HG03378 (cell line): Measurements from ENCODE around the gene PCDHGA2.
"Not testable (repeated sequence)": the region's sequence is repeated elsewhere in the genome, so short reads cannot be mapped to it uniquely, and the experiment has no call there.

Experiments used
- ATAC-seq: cut with Tn5 transposase; IDR thresholded peaks from one replicate; pipeline ENCODE4 v1.9.1; 2021; ENCODE audit warnings: mild to moderate bottlenecking, moderate library complexity; ENCODE audit not compliant: unreplicated experiment

Gene PCDHGA2

DNA sequence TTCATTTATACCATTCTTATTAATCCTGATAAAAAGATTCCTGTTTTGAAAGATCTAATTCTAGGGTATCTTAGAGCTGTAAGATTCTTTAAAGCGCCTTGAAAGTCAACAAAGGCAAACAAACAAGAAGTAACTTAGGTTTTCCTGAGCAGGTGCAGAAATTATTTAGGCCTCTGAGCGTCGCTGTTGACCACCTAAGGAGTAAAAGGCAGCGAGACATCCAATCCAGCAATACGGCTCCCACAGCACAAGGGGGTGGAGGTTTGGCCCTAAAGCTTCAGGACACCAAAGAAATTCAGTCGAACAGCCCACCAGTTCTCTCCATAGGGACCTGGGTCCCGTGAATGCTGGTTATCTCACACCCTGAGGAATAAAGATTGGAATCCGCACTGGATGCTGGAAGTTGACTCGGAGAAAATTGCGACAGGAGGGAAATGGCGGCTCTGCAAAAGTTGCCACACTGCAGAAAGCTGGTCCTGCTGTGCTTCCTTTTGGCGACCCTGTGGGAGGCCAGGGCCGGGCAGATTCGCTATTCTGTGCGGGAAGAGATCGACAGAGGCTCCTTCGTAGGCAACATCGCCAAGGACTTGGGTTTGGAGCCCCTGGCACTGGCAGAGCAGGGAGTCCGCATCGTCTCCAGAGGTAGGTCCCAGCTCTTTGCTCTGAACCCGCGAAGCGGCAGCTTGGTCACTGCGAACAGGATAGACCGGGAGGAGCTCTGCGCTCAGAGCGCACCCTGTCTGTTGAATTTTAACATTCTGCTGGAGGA, at the start of gene PCDHGA2:
Gene PCDHGA2 (plus strand): TSS at position 223 of the 769 bp plus-strand sequence.
- no peak for ATAC-seq

DNA sequence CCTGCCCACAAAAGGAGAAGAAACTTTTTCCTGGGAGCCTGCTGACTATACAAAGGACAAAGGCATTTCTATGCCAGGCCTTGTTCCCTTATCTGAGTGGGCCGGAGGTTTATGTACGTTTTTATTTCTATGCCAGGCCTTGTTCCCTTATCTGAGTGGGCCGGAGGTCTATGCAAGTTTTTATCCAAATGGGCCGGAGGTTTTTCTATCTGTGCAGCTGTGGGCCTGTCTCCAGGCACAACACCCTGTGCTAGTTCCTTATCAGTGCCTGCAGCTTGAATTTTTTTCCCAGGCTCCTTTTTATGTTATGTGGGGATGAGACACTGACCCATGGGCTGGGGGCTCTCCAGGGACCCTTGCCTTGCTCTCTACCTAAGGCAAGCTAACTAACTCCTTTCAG, 40.2 kb upstream of the PCDHGA2 start:
- ATAC-seq: no peak

DNA sequence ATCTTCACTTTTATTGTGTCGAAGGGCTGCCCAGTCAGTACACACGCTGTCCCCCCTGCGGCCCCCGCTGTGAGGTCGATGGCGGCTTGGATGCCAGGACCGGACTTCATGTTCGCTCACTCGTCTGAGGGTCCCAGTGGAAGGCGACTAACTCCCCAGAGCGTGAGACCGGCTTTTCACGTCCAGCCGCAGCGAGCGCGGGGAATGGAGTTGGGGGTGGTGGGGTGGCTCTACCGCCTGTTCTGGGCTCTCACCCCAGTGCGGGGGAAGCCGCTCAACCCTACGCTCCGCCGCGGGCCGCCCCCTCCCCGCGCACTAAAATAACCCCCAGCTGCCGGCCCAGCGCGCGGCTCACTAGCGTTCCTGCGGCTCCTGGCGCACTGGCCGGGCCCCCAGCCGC, 34.8 kb upstream of the PCDHGA2 start, which contains the start of gene SLC25A2:
Gene SLC25A2 (minus strand): TSS at position 294 of the 400 bp plus-strand sequence. CDS start 184 bp downstream, at position 110.
- ATAC-seq: no peak

DNA sequence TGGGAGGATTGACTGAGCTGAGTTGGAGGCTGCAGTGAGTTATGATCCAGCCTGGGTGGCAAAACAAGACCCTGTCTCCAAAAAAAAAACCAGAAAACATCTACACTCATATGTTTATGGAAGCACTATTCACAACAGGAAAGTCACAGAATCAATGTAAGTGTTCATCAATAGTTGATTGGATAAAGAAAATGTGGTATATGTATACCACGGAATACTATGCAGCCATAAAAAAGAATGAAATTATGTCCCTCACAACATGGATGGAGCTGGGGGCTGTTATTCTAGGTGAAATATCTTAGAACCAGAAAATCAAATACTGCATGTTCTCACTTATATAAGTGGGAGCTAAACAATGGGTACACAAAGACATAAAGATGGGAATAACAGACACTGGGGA, 31.9 kb upstream of the PCDHGA2 start:
- ATAC-seq: no peak

DNA sequence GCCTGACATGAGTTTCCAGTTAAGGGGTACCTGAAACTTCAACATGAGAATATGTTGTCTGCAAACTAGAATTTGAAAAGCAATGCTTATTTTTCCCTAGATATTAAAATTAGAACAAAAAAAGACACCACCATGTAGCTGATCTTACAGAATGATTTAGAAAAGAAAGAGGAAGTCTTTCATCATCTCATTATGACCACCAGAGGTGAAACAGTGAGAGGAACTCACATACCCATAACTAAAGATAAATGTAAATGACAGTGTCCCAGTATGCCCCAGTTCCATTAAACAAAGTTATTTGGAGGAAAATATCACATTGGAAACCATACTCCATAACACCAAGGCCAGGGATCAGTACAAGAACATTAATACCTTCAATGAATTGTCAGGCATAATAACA, 24.8 kb upstream of the PCDHGA2 start:
- ATAC-seq: no peak

DNA sequence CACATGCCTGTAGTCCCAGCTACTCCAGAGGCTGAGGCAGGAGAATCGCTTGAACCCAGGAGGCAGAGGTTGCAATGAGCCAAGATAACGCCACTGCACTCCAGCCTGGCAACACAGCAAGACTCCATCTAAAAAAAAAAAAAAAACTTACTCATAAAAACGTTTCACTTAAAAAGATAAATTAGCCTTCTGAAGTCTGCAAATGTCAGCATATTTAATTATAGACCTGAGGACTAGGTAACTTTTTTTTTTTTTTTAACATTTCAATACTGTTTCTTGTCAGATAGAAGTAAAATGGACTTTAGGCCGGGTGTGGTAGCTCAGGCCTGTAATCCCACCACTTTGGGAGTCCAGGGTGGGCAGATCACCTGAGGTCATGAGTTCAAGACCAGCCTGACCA, 21.6 kb upstream of the PCDHGA2 start:
- ATAC-seq: not testable (repeated sequence)

DNA sequence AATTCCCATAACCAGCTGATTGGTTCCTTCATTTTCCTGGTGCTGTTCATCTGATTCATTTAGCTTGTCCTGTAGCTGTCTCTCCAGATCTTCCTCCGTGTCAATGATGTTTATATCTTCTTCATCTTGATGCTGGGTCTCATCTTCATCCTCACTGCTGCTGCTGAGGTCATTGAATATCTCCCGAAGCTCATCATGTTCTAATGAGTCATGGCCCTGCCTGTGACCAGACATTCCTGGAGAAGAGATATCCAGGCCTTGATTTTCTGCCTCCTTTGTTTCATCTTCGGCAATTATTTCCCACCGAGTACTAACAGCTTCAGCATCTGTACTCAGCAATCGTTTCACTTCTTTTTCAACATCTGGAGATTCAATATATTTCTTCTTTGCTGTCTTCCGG, 19.4 kb upstream of the PCDHGA2 start:
- ATAC-seq: no peak

DNA sequence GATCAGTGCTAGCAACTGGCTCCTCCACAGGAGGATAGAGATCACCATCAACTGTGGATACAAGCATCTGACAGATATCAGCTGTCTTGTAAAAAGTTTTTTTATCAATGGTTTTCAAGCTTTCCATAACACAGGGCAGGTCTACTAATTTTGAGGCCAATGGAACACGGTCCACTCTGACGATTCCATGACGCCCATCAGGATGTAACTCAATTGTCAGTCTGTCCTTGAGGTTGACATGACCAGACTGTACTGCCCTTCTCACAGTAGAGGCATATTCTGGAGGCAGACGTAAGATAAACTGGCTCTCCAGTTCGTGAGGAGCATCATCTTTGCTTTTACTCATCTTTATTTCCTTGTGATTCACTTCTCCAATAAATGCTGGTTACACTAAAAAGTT, 18.9 kb upstream of the PCDHGA2 start:
- ATAC-seq: no peak

DNA sequence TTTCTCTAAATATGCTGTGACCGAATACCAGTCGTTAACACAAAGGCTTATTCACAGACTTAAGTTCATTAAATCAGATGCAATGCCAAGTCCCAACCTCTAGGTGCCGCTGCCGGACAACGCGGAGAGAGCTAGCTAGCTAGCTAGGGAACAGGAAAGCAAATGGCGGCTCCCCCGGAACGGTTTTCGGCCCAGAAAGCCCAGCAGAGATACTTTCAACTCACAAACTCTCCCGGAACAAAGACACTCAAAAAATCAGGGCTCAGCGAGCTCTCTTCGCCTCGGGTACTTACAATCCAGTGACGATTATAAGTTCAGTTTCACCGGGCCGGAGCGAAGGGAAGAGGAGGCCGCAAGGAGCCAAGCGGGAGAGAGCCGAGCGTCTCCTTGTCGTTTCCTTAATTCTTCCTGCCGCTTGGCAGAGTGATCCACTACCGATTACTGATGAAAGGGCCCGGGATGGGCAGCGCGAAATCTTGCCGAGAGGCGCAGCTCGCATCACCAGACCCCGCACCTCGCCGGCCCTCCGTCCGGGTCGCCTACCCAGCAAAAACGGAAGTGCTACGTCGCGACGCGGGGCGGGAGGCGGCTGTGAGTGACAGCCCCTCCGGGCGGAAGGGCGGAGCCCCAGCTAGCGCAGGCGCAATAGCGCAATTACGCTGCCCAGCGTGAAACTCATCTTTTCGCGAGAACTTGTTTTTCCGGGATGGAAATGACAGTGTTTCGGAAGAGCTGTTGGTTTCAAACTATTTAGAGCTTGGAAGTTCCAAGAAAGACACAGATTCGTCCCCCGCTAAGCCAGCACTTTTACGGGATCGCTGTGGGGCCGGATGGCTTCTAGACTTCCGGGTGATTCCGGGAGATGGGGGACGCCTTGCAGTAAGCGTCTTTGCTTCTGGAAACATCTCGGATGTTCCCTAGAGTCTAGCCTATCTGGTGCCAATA, 18.1 kb upstream of the PCDHGA2 start, which contains the start of gene TAF7:
Gene TAF7 (minus strand): TSS at position 560 of the 945 bp plus-strand sequence. CDS start 740 bp downstream, outside the sequence.
- peak; percentile 81 for ATAC-seq

DNA sequence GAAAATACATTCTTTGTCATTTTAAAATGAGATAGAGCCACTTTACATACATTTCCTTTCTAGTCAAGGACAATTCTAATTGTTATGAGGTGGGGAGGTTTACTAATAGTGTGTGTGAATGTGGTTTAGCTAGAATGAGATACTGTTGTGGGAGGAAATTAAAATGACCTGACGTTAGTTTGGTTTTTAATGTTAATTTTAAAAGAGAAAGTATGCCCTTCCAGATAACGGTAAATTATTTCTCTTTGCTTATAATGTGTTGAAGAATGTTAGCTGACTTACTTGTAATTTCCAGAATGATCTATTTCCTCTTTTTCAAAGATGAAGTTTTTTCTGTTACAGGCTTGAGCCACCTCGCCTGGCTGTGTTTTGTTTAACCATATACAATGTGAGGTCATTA, 16.3 kb upstream of the PCDHGA2 start:
- no peak for ATAC-seq

DNA sequence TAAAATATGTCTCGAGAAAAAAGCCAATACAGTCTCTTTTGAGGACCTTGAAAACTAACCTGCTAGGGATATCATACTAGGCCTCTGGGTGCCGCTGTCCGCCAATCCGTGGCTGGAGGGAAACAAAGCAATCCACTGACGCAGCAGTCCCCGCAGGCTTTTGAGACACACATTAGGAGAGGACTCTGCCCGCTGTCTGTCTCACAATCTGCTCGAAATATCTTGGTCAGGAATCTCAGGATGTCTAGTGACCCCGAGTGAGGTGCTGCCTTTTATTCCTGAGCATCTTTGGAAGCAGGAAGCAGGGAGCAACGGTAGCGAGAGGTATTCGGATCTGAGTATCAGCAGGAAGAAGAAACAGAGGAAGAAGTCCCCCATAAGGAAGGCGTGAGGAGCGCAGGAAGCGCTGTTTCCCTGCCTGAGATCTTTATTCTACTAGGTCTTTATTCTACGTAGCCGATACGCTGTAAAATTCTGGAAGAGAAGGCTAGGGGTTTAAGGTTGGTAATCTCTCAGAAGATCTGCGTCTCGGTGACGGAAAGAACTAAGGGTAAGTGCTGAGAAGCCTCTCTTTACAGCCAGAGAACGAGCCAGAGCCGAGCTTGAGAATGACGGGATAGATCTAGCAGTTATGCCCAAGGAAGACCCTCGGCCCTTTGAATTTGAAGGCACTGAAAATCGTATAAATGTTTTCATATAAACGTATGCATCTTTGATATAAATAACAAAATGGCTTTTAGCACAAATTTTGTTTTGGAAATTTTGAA, 12.3 kb upstream of the PCDHGA2 start:
- ATAC-seq: peak; percentile 83

DNA sequence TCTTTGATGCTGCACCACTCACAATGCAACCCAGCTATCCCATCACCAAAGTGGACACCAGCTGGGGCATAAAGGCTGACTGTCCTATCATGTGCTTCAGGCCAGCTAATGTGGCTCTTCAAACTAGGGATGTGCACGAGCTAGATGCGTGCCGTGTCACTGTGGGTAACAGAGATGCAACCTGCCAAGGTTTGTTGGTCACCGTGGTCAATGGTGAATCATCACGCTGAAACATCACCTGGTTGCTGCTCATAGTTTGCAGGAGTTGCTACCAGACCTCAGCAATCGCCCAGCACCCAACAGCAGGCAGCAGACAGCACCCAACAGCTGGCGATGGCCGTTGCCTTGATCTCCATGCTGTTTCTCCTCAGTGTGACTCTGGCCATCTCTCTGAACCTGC, 10.3 kb upstream of the PCDHGA2 start:
- ATAC-seq: no peak

DNA sequence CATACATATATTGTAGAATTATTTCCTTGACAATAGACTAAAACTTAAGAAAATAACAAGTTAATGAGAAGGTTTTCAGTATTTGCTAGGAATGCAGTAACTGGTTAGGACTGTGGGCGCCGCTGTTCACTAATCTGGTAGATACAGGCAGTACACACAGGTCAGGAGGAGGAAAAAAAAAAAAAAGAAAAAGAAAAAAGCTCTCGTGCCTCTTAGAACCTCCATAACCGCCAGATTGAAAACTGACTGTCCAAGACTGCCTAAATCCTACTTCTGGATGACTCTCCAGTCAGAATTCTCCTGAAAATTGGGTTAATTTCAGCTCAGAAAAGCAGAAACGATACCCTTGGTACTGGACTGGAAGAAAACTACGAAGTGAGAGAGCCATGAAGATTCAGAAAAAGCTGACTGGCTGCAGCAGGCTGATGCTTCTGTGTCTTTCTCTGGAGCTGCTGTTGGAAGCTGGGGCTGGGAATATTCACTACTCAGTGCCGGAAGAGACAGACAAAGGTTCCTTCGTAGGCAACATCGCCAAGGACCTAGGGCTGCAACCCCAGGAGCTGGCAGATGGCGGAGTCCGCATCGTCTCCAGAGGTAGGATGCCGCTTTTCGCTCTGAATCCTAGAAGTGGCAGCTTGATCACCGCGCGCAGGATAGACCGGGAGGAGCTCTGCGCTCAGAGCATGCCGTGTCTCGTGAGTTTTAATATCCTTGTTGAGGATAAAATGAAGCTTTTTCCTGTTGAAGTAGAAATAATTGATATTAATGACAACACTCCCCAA, 8.1 kb upstream of the PCDHGA2 start, which contains the start of gene PCDHGA1:
Gene PCDHGA1 (plus strand): TSS at position 216 of the 782 bp plus-strand sequence.
- ATAC-seq: peak; percentile 46

DNA sequence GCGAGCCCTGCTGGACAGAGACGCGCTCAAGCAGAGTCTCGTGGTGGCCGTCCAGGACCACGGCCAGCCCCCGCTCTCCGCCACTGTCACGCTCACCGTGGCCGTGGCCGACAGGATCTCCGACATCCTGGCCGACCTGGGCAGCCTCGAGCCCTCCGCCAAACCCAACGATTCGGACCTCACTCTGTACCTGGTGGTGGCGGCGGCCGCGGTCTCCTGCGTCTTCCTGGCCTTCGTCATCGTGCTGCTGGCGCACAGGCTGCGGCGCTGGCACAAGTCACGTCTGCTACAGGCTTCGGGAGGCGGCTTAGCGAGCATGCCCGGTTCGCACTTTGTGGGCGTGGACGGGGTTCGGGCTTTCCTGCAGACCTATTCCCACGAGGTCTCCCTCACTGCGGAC, 6.0 kb upstream of the PCDHGA2 start:
- not testable (repeated sequence) for ATAC-seq

DNA sequence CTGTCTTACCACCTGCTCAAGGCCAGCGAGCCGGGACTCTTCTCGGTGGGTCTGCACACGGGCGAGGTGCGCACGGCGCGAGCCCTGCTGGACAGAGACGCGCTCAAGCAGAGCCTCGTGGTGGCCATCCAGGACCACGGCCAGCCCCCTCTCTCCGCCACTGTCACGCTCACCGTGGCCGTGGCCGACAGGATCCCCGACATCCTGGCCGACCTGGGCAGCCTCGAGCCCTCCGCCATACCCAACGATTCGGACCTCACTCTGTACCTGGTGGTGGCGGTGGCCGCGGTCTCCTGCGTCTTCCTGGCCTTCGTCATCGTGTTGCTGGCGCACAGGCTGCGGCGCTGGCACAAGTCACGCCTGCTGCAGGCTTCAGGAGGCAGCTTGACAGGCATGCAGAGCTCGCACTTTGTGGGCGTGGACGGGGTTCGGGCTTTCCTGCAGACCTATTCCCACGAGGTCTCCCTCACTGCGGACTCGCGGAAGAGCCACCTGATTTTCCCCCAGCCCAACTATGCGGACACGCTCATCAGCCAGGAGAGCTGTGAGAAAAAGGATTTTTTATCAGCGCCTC, 2.3 kb downstream of the PCDHGA2 start:
- ATAC-seq: not testable (repeated sequence)

DNA sequence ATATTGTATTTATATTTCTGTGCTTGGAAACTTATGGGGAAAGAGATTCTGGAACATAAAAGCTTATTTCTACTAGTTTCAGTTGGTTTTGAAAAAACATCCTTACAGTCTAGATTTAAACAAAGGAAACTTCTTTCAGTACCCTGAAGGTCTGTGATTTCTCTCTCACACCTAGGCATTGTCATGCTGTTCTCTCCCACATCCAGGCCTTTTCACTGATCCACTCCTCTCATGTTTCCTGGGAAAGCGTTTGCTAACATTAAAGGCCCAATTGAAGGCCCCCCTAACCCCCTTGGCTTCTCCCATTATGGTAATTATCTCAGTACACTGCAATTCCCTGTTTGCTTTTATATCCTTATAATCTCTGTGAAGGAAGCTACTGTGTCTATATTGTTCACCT, 4.2 kb downstream of the PCDHGA2 start:
- ATAC-seq: no peak

DNA sequence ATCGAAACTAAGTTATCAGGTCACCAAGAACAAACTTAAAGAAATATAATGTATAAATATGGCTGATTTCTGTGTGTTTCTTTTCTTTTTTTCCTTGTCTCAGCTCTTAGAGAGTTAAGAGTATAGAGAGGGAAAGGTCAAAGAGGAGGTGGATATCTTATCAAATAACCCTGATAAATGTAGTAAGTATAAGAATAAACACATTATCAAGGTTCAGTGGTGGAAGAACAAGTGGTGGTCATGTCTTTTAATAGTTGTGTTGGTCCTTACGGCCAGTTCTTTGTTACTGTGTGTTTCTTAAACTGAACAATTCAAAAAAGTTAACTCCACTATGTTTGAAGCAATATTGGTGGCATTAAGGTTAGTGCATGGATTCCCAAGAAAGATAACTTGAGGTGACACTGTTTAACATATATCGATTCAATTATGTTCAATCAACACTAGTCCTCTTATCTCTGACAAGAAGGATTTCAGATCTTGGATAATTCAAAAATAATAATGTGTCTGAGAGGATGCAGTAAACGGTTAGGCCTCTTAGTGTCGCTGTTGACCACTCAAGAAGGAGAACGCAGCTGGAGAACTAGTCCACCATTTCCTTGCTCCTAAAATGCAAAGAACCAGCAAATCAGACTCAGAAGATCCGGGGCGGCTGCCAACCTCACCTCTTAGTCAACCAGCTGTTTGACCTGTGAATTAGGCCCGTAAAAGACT, 4.8 kb downstream of the PCDHGA2 start, which contains the start of gene PCDHGA3:
Gene PCDHGA3 (plus strand): TSS at position 588 of the 711 bp plus-strand sequence. CDS start 205 bp downstream, outside the sequence.
- no peak for ATAC-seq

DNA sequence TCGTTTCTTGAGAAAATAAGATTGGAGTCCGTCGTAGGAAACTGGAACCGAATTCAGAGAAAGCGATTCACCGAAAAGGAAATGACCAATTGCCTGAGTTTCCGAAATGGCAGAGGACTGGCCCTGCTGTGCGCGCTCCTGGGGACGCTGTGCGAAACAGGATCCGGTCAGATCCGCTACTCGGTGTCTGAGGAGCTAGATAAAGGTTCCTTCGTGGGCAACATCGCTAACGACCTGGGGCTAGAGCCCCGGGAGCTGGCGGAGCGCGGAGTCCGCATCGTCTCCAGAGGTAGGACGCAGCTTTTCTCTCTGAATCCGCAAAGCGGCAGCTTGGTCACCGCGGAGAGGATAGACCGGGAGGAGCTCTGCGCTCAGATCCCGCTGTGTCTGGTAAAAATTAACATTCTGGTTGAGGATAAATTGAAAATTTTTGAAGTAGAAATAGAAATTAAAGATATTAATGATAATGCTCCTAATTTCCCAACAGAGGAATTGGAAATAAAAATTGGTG, 5.4 kb downstream of the PCDHGA2 start:
- ATAC-seq: no peak

DNA sequence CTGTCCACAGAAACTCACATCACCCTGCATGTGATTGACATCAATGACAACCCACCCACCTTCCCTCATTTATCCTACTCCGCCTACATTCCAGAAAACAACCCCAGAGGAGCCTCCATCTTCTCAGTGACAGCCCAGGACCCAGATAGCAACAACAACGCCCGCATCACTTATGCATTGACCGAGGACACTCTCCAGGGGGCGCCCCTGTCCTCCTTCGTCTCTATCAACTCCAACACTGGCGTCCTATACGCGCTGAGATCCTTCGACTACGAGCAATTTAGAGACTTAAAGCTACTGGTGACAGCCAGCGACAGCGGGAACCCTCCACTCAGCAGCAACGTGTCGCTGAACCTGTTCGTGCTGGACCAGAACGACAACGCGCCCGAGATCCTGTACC, 6.8 kb downstream of the PCDHGA2 start:
- ATAC-seq: no peak
